Upper lobe of left lung (tissue), 6 donors: ENCODE results near the gene TEKT4. TPM values are rescaled to one million over a fixed set of nuclear protein-coding genes. Genes with fewer than 3 reads are reported as not detected.
"Not testable (repeated sequence)": the region's sequence is repeated elsewhere in the genome, so short reads cannot be mapped to it uniquely, and the experiment has no call there.

Source experiments
- ATAC-seq, 2 donors: fragments of 200-7000 bp; cut with Tn5 transposase; one replicate each; pipeline ENCODE4 v1.9.1; 2022; ENCODE audit warnings: mild to moderate bottlenecking in 2 of 2, moderate library complexity in 2 of 2; ENCODE audit not compliant: low FRiP score in 2 of 2
- DNase-seq, 2 donors: peaks; one replicate each; pipeline ENCODE4 v3.0.0-alpha.2; 2019 to 2020
- H3K27ac ChIP-seq, 4 donors: fragments of 200-600 bp; sonication (generic); one replicate each; pipeline ENCODE4 v1.5.1; 2016 to 2019
- H3K27me3 ChIP-seq, 4 donors: fragments of 200-600 bp; sonication (generic); one replicate each; pipeline ENCODE4 v1.5.1; 2017 to 2019
- H3K36me3 ChIP-seq, 4 donors: fragments of 200-600 bp; sonication (generic); one replicate each; pipeline ENCODE4 v1.5.1; 2016 to 2019
- H3K4me1 ChIP-seq, 4 donors: fragments of 200-600 bp; sonication (generic); one replicate each; pipeline ENCODE4 v1.5.1; 2018 to 2019
- H3K4me3 ChIP-seq, 4 donors: fragments of 200-600 bp; sonication (generic); one replicate each; pipeline ENCODE4 v1.5.1; 2017 to 2019; ENCODE audit warnings: mild to moderate bottlenecking in 2 of 4, moderate library complexity in 1 of 4
- H3K9me3 ChIP-seq, 4 donors: fragments of 200-600 bp; sonication (generic); one replicate each; pipeline ENCODE4 v1.5.1; 2018 to 2019
- EP300 ChIP-seq, 4 donors: sonication (generic); formaldehyde crosslinking; IDR thresholded peaks; one replicate each; pipeline ENCODE4 v1.5.1; 2017; ENCODE audit warnings: antibody characterized with exemption in 4 of 4, control low read depth in 2 of 4
- POLR2A ChIP-seq, 4 donors: fragments of 450-650 bp; IDR thresholded peaks; one replicate each; pipeline ENCODE4 v1.5.1; 2016 to 2017; ENCODE audit warnings: antibody characterized with exemption in 4 of 4, mild to moderate bottlenecking in 2 of 4
- POLR2AphosphoS5 ChIP-seq, 2 donors: sonication (generic); formaldehyde crosslinking; IDR thresholded peaks; one replicate each; pipeline ENCODE4 v1.5.1; 2017; ENCODE audit warnings: antibody characterized with exemption in 2 of 2
- WGBS, 2 donors: methylation state at CpG; one replicate each; pipeline ENCODE4 v1.1.5; 2017 to 2018; 5-methylcytosine and 5-hydroxymethylcytosine counted together
- total RNA-seq, 6 donors: library from RNA; depleted of rRNA in 4 of 6; stranded (reverse); fragments of >200 nt in 4 of 6; gene quantifications; one replicate each; pipeline versions ENCODE4 v1.1.0 to v1.2.1, GENCODE V29; 2016 to 2021
- TF ChIP-seq, protein P1 (sequence below), 6 experiments: fragments of 450-650 bp in 4 of 6; fragments of 200-600 bp in 2 of 6; sonication (generic) in 2 of 6; IDR thresholded peaks; one replicate each; pipeline ENCODE4 v1.5.1; 2016 to 2019; ENCODE audit warnings: antibody characterized with exemption in 6 of 6
- donor health status: DM: no; HTN: no; CAD: no; lungs with moderate emphysema.
- donor health status: DM: no; HTN: yes; CAD: no; lungs with severe emphysema.

Gene TEKT4, protein sequence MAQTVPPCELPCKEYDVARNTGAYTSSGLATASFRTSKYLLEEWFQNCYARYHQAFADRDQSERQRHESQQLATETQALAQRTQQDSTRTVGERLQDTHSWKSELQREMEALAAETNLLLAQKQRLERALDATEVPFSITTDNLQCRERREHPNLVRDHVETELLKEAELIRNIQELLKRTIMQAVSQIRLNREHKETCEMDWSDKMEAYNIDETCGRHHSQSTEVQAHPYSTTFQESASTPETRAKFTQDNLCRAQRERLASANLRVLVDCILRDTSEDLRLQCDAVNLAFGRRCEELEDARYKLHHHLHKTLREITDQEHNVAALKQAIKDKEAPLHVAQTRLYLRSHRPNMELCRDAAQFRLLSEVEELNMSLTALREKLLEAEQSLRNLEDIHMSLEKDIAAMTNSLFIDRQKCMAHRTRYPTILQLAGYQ
- total RNA-seq: 1 to 10 TPM in 5 of 6 donors, under 1 TPM in 1; 0.23 to 6.0 (median 2.4) TPM

- TF ChIP-seq EP300 (IDR thresholded peaks at IDR 0.05) (no peak), POLR2A (IDR thresholded peaks at IDR 0.05) (no peak)
- TF ChIP-seq, protein P1, sequence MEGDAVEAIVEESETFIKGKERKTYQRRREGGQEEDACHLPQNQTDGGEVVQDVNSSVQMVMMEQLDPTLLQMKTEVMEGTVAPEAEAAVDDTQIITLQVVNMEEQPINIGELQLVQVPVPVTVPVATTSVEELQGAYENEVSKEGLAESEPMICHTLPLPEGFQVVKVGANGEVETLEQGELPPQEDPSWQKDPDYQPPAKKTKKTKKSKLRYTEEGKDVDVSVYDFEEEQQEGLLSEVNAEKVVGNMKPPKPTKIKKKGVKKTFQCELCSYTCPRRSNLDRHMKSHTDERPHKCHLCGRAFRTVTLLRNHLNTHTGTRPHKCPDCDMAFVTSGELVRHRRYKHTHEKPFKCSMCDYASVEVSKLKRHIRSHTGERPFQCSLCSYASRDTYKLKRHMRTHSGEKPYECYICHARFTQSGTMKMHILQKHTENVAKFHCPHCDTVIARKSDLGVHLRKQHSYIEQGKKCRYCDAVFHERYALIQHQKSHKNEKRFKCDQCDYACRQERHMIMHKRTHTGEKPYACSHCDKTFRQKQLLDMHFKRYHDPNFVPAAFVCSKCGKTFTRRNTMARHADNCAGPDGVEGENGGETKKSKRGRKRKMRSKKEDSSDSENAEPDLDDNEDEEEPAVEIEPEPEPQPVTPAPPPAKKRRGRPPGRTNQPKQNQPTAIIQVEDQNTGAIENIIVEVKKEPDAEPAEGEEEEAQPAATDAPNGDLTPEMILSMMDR (IDR thresholded peaks at IDR 0.05): no peak
- WGBS, 2 donors: 37 to 44% methylated on average over 6 to 30 of the region's 59 CpGs
- DNase-seq: peak in 1 of 2 donors; percentile 86
- H3K27ac ChIP-seq: no peak within 1 kb of the TSS
- ATAC-seq: peak; percentile 21 to 51
- peaks cover 0 to 4% (median 0%) of the 10 kb centered on the region in 4 donors for H3K27me3 ChIP-seq
- peaks cover 0 to 20% (median 4%) of the 10 kb centered on the region in 4 donors for H3K4me1 ChIP-seq
- no peaks in the 10 kb centered on the region for H3K9me3 ChIP-seq
- peak within 1 kb of the TSS in 2 of 4 donors; percentile 15 to 32 for H3K4me3 ChIP-seq
- H3K36me3 ChIP-seq: no peaks in the 10 kb centered on the region
Measured at GRCh38 chr2:94871226-94872087, at the start of gene TEKT4. TEKT4 (plus strand) TSS chr2:94871430; CDS start chr2:94871580, 150 bp downstream.

- not testable (repeated sequence) for DNase-seq, H3K4me1 ChIP-seq, H3K4me3 ChIP-seq, H3K9me3 ChIP-seq, H3K36me3 ChIP-seq, ATAC-seq, H3K27ac ChIP-seq, H3K27me3 ChIP-seq
- 44 to 47% methylated on average over 2 of the region's 2 CpGs for WGBS, 2 donors
Measured at GRCh38 chr2:94839224-94839623, 32.0 kb upstream of the TEKT4 start.

GRCh38 chr2:94856856-94857255 is 14.4 kb upstream of the TEKT4 start:
- Histone ChIP-seq H3K4me3 (peak overlapping the region in 3 of 4 donors; percentile 18 to 31 (median 27)), H3K27me3 (peaks cover 0 to 24% (median 5%) of the 10 kb centered on the region in 4 donors), H3K4me1 (peaks cover 0 to 22% (median 4%) of the 10 kb centered on the region in 4 donors)
- not testable (repeated sequence) for H3K9me3 ChIP-seq, H3K36me3 ChIP-seq, ATAC-seq, H3K27ac ChIP-seq
- peak in 1 of 2 donors; percentile 75 for DNase-seq
- 2 to 5% methylated on average over 20 to 28 of the region's 35 CpGs for WGBS, 2 donors

- ATAC-seq, H3K9me3 ChIP-seq, H3K36me3 ChIP-seq, H3K27ac ChIP-seq: not testable (repeated sequence)
- Histone ChIP-seq H3K4me3 (peak overlapping the region in 3 of 4 donors; percentile 18 to 31 (median 27)), H3K4me1 (peaks cover 0 to 22% (median 4%) of the 10 kb centered on the region in 4 donors), H3K27me3 (peaks cover 0 to 24% (median 6%) of the 10 kb centered on the region in 4 donors)
- 8% methylated on average over 4 to 25 of the region's 58 CpGs for WGBS, 2 donors
- peak; percentile 36 to 89 for DNase-seq
Measured at GRCh38 chr2:94857367-94858162, 13.7 kb upstream of the TEKT4 start.

- not testable (repeated sequence) for H3K27ac ChIP-seq, H3K9me3 ChIP-seq, H3K36me3 ChIP-seq, H3K4me3 ChIP-seq, ATAC-seq
- DNase-seq: peak in 1 of 2 donors; percentile 75
- Histone ChIP-seq H3K27me3 (peaks cover 0 to 24% (median 6%) of the 10 kb centered on the region in 4 donors), H3K4me1 (peaks cover 0 to 22% (median 4%) of the 10 kb centered on the region in 4 donors)
- 63 to 64% methylated on average over 4 to 31 of the region's 38 CpGs for WGBS, 2 donors
Measured at GRCh38 chr2:94858163-94858888, 12.9 kb upstream of the TEKT4 start.

GRCh38 chr2:94861308-94862152 is 9.7 kb upstream of the TEKT4 start:
- no peak overlapping the region for H3K4me3 ChIP-seq
- H3K9me3 ChIP-seq: no peaks in the 10 kb centered on the region
- H3K27ac ChIP-seq: no peak overlapping the region
- peaks cover 0 to 24% (median 6%) of the 10 kb centered on the region in 4 donors for H3K27me3 ChIP-seq
- TF ChIP-seq, protein P1 (IDR thresholded peaks at IDR 0.05): no peak
- TF ChIP-seq POLR2A (IDR thresholded peaks at IDR 0.05) (no peak), EP300 (IDR thresholded peaks at IDR 0.05) (no peak), POLR2AphosphoS5 (IDR thresholded peaks at IDR 0.05) (no peak)
- ATAC-seq (no peak), DNase-seq (peak in 1 of 2 donors; percentile 81)
- WGBS, 2 donors: 4 to 10% methylated on average over 24 to 26 of the region's 60 CpGs
- H3K36me3 ChIP-seq: no peaks in the 10 kb centered on the region
- peaks cover 0 to 22% (median 4%) of the 10 kb centered on the region in 4 donors for H3K4me1 ChIP-seq

GRCh38 chr2:94862903-94863302 is 8.3 kb upstream of the TEKT4 start:
- H3K27ac ChIP-seq, H3K36me3 ChIP-seq, H3K9me3 ChIP-seq, H3K4me3 ChIP-seq, ATAC-seq: not testable (repeated sequence)
- 85 to 90% methylated on average over 17 of the region's 17 CpGs for WGBS, 2 donors
- peak in 1 of 2 donors; percentile 43 for DNase-seq
- peaks cover 0 to 10% (median 0%) of the 10 kb centered on the region in 4 donors for H3K4me1 ChIP-seq
- peaks cover 0 to 10% (median 5%) of the 10 kb centered on the region in 4 donors for H3K27me3 ChIP-seq
